Neural progenitor cell (in vitro differentiated cells): Measurements from ENCODE around the gene PCYOX1L.

Source experiments
- CTCF ChIP-seq: fragments of 200-600 bp; sonication (generic); IDR thresholded peaks from 2 replicates; pipeline ENCODE4 v1.5.1; 2017; ENCODE audit warnings: antibody characterized with exemption, mild to moderate bottlenecking
- EZH2 ChIP-seq: fragments of 200-600 bp; sonication (generic); IDR thresholded peaks from 2 replicates; pipeline ENCODE4 v1.6.1; 2017; ENCODE audit warnings: antibody characterized with exemption, mild to moderate bottlenecking, moderate library complexity
- EZH2phosphoT487 ChIP-seq: fragments of 200-600 bp; sonication (generic); IDR thresholded peaks from 2 replicates; pipeline ENCODE4 v1.6.1; 2017; ENCODE audit warnings: antibody characterized with exemption

GRCh38 chr5:149389552-149390495, 32.0 kb downstream of the PCYOX1L start:
- TF ChIP-seq CTCF: no peak
- TF ChIP-seq EZH2: no peak
- TF ChIP-seq EZH2phosphoT487: no peak
